BE2C (cell line): ENCODE results near the gene CFAP54.
"Not testable (repeated sequence)": the region's sequence is repeated elsewhere in the genome, so short reads cannot be mapped to it uniquely, and the experiment has no call there.

Experiments used
- DNase-seq: peaks from one replicate; pipeline ENCODE4 v3.0.0-alpha.2; 2020
- H3K27me3 ChIP-seq: fragments of 250-450 bp; sonication (Bioruptor Pico); 2 replicates; pipeline ENCODE4 v1.5.1; 2020; ENCODE audit warnings: mild to moderate bottlenecking
- H3K36me3 ChIP-seq: fragments of 250-450 bp; sonication (Bioruptor Pico); 2 replicates; pipeline ENCODE4 v1.5.1; 2020; ENCODE audit warnings: mild to moderate bottlenecking
- H3K4me1 ChIP-seq: fragments of 250-450 bp; sonication (Bioruptor Pico); 2 replicates; pipeline ENCODE4 v1.5.1; 2020
- H3K4me3 ChIP-seq: 2 replicates; pipeline ENCODE4 v1.5.1; 2011; ENCODE audit warnings: low read depth, low read length
- H3K9me3 ChIP-seq: fragments of 250-450 bp; sonication (Bioruptor Pico); 2 replicates; pipeline ENCODE4 v1.5.1; 2020
- CTCF ChIP-seq: IDR thresholded peaks from 2 replicates; pipeline ENCODE4 v1.5.1; 2012; ENCODE audit warnings: mild to moderate bottlenecking, low read depth, low read length

CFAP54 gene

DNA sequence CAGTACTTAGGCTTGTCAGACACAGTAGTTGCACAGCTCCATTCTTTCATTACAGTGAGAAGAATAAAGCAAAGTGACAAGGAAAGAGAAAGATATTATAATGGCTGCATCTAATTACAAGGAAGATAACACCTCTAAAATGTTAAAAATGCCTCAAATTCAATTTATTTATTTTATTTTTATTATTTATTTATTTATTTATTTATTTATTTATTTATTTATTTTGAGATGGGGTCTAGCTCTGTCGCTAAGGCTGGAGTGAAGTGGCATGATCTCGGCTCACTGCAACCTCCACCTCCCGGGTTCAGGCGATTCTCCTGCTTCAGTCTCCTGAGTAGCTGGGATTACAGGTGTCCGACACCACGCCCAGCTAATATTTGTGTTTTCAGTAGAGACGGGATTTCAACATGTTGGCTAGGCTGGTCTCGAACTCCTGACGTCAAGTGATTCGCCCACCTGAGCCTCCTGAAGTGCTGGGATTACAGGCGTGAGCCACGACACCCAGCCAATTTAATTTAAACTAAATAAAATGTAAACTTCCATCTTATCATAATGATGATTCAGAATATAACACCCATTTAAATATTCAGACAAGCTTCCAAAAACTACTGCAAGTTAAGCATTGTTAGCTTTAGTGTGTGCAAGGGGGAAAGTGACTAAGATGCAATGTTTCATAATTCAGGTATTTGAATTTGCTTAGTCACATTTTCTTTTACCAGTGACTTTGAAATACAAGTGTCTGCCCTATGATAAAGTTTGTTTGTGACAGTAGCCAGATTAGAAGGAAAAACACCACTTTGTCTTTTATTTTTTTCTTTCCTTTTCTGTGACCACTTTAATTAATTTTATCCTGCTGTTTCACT lies 2.4 kb upstream of the CFAP54 start:
- TF ChIP-seq CTCF: no peak
- peaks cover 8% of the 10 kb centered on the region; the same call in 1 of the 2 replicates for H3K27me3 ChIP-seq
- H3K4me3 ChIP-seq: no peak overlapping the region
- H3K9me3 ChIP-seq: no peaks in the 10 kb centered on the region
- no peaks in the 10 kb centered on the region for H3K4me1 ChIP-seq
- H3K36me3 ChIP-seq: no peaks in the 10 kb centered on the region
- DNase-seq: no peak

- no peaks in the 10 kb centered on the region for H3K9me3 ChIP-seq
- no peaks in the 10 kb centered on the region for H3K36me3 ChIP-seq
- no peak for DNase-seq
These were observed 1.7 kb upstream of the CFAP54 start for GRCh38 chr12:96487634-96488033.

GRCh38 chr12:96493106-96493505 lies 3.7 kb downstream of the CFAP54 start:
- Histone ChIP-seq H3K4me1 (no peaks in the 10 kb centered on the region), H3K36me3 (no peaks in the 10 kb centered on the region), H3K27me3 (peaks cover 5% of the 10 kb centered on the region; the same call in 1 of the 2 replicates), H3K4me3 (no peak overlapping the region), H3K9me3 (no peaks in the 10 kb centered on the region)
- no peak for TF ChIP-seq CTCF
- no peak for DNase-seq

More at GRCh38 chr12:96487634-96488033, 1.7 kb upstream of the CFAP54 start:
- Histone ChIP-seq H3K4me3 (no peak overlapping the region), H3K4me1 (no peaks in the 10 kb centered on the region), H3K27me3 (peaks cover 8% of the 10 kb centered on the region; the same call in 1 of the 2 replicates)
- TF ChIP-seq CTCF: no peak

- H3K4me1 ChIP-seq, H3K27me3 ChIP-seq, DNase-seq, H3K9me3 ChIP-seq, H3K36me3 ChIP-seq, H3K4me3 ChIP-seq: not testable (repeated sequence)
These were observed 4.8 kb downstream of the CFAP54 start for GRCh38 chr12:96494154-96494553.

- H3K4me1 ChIP-seq: no peaks in the 10 kb centered on the region
These were observed 5.8 kb downstream of the CFAP54 start for GRCh38 chr12:96495155-96495554.

DNA sequence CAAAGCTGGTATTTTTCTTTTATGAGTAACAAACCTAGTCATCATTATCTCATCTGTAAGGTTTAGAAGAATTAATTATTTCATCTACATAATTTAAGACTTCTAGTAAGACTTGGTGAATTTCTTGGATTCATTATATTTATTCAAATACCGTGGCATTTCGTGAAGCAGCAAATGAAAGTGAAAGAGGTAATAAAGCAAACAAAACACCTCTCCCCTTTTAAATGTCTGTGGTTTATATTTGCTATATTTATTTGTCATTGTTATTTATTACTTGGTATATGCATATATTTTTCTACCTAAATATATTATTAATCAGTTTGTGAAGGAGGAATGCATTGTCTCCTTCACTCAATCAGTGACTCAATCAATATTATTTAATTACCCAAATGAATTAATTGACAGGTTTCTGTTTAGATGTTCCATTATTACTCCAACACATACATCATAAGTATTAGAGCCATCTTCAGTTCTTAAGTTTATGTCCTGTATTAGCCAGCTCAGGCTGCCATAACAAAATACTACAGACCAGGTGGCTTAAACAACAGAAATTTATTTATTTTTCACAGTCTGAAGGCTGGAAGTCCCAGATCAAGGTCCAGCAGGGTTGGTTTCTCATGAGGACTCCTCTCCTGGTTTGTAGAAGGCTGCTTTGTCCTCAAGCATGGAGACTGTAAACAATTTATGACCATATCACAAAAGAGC lies 6.6 kb downstream of the CFAP54 start:
- H3K4me3 ChIP-seq: no peak overlapping the region
- DNase-seq: no peak
- TF ChIP-seq CTCF: no peak
- no peaks in the 10 kb centered on the region for H3K27me3 ChIP-seq
- no peaks in the 10 kb centered on the region for H3K36me3 ChIP-seq
- H3K9me3 ChIP-seq: no peaks in the 10 kb centered on the region
- no peaks in the 10 kb centered on the region; the same call in 1 of the 2 replicates for H3K4me1 ChIP-seq

More at GRCh38 chr12:96495155-96495554, 5.8 kb downstream of the CFAP54 start:
- H3K27me3 ChIP-seq: no peaks in the 10 kb centered on the region
- H3K36me3 ChIP-seq: no peaks in the 10 kb centered on the region
- DNase-seq: no peak
- TF ChIP-seq CTCF: no peak
- no peaks in the 10 kb centered on the region for H3K9me3 ChIP-seq
- no peak overlapping the region for H3K4me3 ChIP-seq
